ENCODE measurements around the gene GNS. TPM values are rescaled to one million over a fixed set of nuclear protein-coding genes. Genes with fewer than 3 reads are reported as not detected.

GNS gene
- total RNA-seq, 1 donor from 2014 or later, result 76.7 TPM

GRCh38 chr12:64801381-64801780 is 42.2 kb upstream of the GNS start:
- no peak overlapping the region for H3K4me3 Mint-ChIP-seq
- no peaks in the 10 kb centered on the region for H3K9me3 Mint-ChIP-seq
- H3K36me3 Mint-ChIP-seq, result no peaks in the 10 kb centered on the region

GRCh38 chr12:64800640-64801039 is 41.4 kb upstream of the GNS start:
- DNase-seq (ENCODE audit: extremely low spot score, unreplicated experiment), result no peak
- no peak overlapping the region for H3K4me3 Mint-ChIP-seq
- no peak for TF ChIP-seq CTCF (conservative IDR thresholded peaks at IDR 0.05)
- no peaks in the 10 kb centered on the region for H3K36me3 Mint-ChIP-seq
- H3K27me3 Mint-ChIP-seq, result peaks cover 20% of the 10 kb centered on the region
- H3K9me3 Mint-ChIP-seq, result no peaks in the 10 kb centered on the region
- no peak overlapping the region for H3K27ac Mint-ChIP-seq
- H3K4me1 Mint-ChIP-seq (ENCODE audit: unreplicated experiment), result no peaks in the 10 kb centered on the region

More at GRCh38 chr12:64801381-64801780, 42.2 kb upstream of the GNS start:
- no peak for TF ChIP-seq CTCF (conservative IDR thresholded peaks at IDR 0.05)
- no peak for DNase-seq (ENCODE audit: extremely low spot score, unreplicated experiment)
- H3K27me3 Mint-ChIP-seq, result peaks cover 20% of the 10 kb centered on the region
- H3K4me1 Mint-ChIP-seq (ENCODE audit: unreplicated experiment), result no peaks in the 10 kb centered on the region
- no peak overlapping the region for H3K27ac Mint-ChIP-seq

- no peaks in the 10 kb centered on the region for H3K4me1 Mint-ChIP-seq (ENCODE audit: unreplicated experiment)
- peaks cover 13% of the 10 kb centered on the region for H3K27me3 Mint-ChIP-seq
Measured at GRCh38 chr12:64798165-64798564, 39.0 kb upstream of the GNS start.

GRCh38 chr12:64797156-64797555 is 38.0 kb upstream of the GNS start:
- no peaks in the 10 kb centered on the region for H3K4me1 Mint-ChIP-seq (ENCODE audit: unreplicated experiment)
- DNase-seq (ENCODE audit: extremely low spot score, unreplicated experiment), result no peak
- H3K27me3 Mint-ChIP-seq, result peaks cover 12% of the 10 kb centered on the region
- H3K9me3 Mint-ChIP-seq, result no peaks in the 10 kb centered on the region
- H3K27ac Mint-ChIP-seq, result no peak overlapping the region
- no peak overlapping the region for H3K4me3 Mint-ChIP-seq
- no peaks in the 10 kb centered on the region for H3K36me3 Mint-ChIP-seq
- TF ChIP-seq CTCF (conservative IDR thresholded peaks at IDR 0.05), result no peak

More at GRCh38 chr12:64798165-64798564, 39.0 kb upstream of the GNS start:
- Mint-ChIP-seq H3K27ac (no peak overlapping the region), H3K4me3 (no peak overlapping the region), H3K36me3 (no peaks in the 10 kb centered on the region), H3K9me3 (no peaks in the 10 kb centered on the region)
- TF ChIP-seq CTCF (conservative IDR thresholded peaks at IDR 0.05), result no peak
- no peak for DNase-seq (ENCODE audit: extremely low spot score, unreplicated experiment)

- Mint-ChIP-seq H3K9me3 (no peaks in the 10 kb centered on the region), H3K36me3 (no peaks in the 10 kb centered on the region), H3K4me1 (ENCODE audit: unreplicated experiment) (no peaks in the 10 kb centered on the region), H3K27me3 (peaks cover 10% of the 10 kb centered on the region), H3K27ac (peak overlapping the region; percentile 61), H3K4me3 (no peak overlapping the region)
- DNase-seq (ENCODE audit: extremely low spot score, unreplicated experiment), result no peak
- peak; percentile 96 for TF ChIP-seq CTCF (conservative IDR thresholded peaks at IDR 0.05)
Measured at GRCh38 chr12:64796205-64796845, 37.1 kb upstream of the GNS start.

Measured in type B pancreatic cell (in vitro differentiated cells).